Endometrial microvascular endothelial cells (primary cell): ENCODE measurements around the gene COL5A1. TPM values are rescaled to one million over a fixed set of nuclear protein-coding genes. Genes with fewer than 3 reads are reported as not detected.

Source experiments
- in situ Hi-C: cut with HindIII; loops from 2 replicates; pipeline ENCODE4 v1.10.0; 2017; ENCODE audit warnings: low sequenced_read_pairs, low pct_unique_long_range_greater_than_20kb; ENCODE audit errors: inconsistent ontology term
- total RNA-seq: library from RNA; depleted of rRNA; stranded (reverse); fragments of >200 nt; gene quantifications from one replicate; pipeline ENCODE4 v1.2.3, GENCODE V29; 2015; ENCODE audit errors: inconsistent ontology term

The COL5A1 gene
- total RNA-seq, 1 donor from 2014 or later, result 23.8 TPM

DNA sequence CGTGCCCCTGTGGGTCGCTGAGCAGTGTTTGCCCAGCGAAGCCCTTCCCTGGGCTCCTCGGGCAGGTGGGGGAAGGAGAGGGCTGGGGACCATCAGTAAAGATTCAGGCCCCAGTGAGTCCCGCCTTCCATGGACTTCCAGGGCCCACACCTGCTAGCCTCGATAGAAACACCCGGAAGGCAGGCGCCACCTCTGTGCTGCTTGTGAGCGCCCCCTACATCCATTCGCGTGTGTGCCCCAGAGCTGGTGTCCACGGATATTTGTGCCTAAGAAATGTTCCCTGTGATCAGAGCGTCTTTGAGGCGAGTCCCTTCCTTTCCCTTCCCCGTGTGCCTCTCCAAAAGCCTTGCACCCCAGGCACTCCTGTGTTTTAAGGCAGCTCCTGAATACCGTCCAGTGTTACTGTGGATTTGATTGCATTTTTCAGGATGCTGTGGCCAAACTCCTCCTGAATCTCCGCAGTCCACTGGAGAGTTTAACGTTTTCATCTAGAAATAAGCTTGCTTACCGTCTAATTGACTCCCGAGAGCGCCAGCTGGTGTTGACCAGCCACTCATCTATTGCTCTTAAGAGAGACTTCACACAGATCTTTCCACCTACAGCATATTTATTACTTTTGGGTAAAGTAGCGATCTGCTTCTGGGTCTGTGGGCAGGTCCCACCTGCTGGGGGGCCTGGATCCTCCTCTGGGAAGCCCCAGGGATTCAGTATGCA is 101.4 kb downstream of the COL5A1 start:
- in situ Hi-C loops, result no loop called here

DNA sequence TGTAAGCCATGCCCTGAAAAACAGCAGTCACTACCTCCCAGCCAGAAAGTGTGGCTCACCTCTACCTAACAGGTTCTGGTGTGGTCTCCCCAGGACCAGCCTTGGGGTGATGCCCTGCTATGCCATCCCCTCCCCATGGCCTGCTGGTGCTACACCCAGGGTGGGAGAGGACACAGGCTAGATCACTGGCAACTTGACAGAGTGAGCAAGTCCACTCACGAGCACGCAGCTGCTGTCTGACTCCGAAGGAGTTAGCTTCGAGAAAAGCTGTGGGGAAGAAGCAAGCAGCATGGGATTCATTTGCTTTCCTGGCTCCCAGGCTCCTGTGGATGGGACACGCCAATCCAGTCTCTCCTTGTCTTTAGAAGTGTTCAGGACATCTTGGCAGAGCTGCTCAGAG is 102.2 kb downstream of the COL5A1 start:
- in situ Hi-C loops, result no loop called here

DNA sequence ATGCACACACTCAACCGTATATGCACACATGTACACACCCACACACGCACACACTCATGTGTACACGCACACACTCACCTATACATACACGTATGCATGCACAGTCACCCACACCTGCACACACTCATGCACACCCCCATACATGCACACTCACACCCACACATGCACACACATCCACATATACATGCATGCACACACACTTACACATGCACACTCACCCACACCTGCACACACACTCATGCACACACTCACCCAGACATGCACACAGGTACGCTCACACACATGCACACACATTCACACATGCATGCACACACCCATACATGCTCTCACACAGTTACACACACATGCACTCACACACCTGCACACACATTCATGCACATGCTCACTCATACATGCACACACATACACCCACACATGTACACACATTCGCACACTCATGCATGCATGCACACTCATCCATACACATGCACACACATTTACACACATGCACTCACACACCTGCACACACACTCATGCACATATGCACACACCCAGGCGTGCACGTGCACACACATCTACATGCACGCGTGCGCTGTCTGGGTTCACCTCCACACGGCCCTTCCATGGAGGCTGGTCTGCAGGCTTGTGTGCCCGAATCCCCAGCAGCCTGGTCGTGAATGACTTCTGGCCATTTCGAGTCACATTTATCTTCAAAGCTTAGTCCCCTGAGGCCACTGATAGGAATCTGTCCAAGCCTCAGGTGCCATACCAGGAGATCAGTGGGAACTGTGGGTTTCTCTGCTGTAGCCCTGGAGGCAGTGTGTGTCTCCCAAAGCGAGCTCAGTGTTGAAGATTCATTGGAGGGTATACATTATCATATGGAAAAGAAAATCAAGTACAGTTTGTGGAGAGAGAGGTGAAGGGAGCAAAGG is 103.0 kb downstream of the COL5A1 start:
- in situ Hi-C loops, result no loop called here

DNA sequence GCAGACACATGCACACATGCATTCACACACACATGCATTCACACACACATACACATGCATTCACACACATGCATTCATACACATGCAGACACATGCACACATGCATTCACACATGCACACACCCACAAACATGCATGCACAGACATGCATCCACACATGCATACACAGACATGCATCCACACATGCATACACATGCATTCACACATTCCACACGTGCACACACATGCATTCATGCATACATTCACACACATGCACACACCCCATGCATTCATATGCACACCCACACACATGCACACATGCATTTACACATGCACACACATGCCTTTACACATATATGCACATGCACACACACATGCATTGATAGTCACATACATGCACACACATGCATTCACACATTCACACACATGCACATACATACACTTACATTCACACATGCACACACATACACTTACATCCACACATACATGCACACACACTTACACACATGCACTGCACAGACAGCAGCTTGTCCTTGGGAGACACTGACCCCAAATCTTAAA is 106.4 kb downstream of the COL5A1 start:
- in situ Hi-C loops, result no loop called here

DNA sequence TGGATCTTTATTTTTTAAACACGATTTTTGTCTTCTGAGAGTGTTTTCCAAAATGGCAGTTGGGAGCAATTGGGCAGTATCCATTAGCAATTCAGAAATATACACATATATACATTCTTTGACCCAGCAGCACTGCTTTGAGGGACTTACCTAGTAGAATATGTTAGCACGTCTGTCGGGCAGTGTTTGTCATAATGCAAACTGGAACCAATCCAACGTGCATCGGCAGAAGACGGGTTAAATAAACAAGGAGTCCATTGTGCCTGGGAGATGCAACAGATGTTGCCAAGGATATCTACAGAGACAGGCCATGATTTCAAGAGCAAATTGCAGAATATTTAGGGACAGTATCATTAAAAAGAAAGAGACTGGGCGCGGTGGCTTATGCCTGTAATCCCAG is 107.0 kb downstream of the COL5A1 start:
- in situ Hi-C loops, result no loop called here

DNA sequence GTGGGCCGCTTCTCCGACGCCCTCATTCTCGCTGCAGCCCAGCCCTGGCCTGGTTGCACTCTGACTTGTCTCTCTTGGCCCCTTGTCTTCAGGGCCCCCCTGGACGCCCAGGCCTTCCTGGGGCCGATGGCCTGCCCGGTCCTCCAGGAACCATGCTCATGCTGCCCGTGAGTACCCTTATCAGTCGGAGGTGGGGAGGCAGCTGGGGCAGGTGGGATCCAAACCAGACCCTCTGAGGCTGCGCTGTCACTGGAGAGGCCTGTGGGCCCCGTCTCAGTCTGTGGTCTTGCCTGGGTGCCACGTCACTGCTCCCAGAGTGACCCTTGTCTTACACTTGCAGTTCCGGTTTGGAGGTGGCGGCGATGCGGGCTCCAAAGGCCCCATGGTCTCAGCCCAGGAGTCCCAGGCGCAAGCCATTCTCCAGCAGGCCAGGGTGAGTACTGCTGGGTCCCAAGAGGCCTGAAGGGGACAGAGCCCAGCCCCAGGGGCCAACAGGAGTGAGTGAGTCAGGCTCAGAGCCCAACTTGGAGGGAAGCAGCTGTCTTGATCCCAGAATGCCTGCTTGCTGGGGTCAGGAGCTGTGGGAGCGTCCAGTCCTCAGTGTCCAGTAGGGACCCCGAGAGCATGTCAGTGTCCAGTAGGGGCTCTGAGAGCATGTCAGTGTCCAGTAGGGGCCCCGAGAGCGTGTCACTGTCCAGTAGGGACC is 109.0 kb downstream of the COL5A1 start:
- in situ Hi-C loops, result no loop called here

DNA sequence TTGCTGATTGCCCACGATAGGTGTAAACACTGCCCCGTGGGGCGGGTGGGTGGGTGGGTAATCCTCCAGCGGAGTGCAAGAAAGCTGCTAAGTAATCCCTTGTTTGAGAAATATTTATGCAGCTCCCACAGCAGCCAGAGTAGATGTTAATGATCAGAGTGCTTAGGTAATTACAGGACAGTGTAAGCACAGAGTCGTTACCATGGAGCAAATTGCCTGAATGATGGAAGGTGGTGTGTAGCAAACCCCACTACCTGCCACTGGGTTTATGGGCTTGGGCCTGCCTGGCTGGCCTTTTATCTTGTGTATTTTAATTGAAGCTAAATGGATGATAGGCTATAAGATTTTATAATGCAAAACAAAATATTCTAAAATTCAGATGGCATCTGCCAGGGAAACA is 110.0 kb downstream of the COL5A1 start:
- in situ Hi-C loops, result no loop called here

DNA sequence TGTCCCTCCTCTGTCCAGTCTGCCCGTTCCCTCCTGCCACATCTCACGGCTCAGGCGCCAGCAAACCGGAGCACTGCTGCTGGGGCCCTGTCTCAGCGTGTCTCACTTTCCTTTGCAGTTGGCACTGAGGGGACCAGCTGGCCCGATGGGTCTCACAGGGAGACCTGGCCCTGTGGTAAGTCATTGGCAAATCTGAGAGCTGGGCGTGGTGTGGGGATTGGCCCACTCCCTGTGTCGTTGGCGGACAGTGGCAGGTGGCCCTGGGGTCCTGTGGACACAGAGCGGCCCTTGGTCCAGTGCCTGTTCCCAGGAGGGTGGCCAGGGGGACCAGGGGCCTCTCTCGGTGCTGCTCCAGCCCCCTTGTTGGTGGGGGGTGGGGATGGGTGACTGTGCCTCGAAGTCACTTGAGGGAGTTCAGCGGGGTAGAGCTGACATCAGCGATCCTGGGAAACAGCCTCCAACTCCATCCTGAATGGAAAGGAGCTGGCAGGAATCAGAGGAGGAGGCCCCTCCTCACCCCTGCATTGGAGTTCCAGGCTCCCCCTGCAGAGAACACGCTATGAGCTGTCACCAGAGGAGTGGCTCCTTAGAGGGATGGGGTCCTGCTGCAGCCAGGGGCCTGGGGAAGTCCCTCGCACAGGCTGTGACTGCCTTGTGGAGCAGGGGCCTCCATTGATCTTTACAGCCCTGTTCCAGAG is 111.0 kb downstream of the COL5A1 start:
- in situ Hi-C loops, result no loop called here

DNA sequence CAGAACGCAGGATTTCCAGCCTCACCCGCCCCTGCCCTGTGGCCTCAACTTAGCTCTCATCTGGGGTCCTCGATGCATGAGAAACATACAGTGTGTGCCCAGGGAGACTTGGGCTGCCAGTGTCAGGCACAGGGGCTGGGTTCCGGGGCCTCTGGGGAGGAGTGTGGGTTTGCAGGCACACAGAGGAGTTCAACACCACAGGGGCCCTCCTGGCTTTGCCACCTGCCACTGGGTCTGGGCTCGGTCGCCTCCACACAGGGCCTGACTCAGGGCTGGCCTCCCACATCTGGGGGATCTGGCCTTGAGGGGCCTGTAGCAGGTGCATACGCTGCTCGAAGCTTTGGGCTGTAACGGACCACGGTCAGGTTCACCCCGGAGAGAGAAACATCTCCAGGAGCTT is 111.6 kb downstream of the COL5A1 start:
- in situ Hi-C loops, result no loop called here

DNA sequence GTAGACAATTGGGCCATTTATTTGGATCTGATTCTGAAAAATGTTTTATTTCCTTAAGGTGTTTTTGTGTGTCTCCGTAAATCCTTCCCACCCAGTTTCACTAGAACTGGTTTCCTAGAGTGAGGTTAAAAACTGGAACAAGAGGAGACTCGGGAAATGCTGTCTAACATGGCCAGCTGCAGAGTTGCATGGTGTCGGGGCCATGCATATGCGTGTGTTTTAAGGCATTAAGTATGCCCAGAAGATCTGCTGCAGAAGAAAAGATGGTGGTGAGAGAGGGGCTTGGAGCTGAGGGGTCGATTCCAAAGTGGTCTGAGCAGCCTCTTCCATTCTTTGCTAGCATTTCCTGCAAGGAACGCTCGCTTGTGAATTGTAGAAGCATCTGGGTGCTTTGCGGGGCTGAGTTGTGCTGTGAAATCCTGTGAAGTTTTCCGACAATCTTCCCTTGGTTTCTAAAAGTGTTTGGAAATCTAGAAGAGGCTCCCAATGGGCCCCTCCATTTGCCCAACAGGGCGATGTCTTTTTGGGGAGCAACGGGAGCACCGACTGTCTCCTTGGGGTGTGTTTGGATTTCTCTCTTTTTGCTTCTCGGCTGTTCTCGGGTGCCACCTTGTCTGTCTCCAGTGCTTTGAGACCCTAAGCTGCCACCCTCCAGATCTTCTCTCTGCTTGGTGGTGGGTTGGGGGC is 113.8 kb downstream of the COL5A1 start:
- in situ Hi-C loops, result no loop called here

DNA sequence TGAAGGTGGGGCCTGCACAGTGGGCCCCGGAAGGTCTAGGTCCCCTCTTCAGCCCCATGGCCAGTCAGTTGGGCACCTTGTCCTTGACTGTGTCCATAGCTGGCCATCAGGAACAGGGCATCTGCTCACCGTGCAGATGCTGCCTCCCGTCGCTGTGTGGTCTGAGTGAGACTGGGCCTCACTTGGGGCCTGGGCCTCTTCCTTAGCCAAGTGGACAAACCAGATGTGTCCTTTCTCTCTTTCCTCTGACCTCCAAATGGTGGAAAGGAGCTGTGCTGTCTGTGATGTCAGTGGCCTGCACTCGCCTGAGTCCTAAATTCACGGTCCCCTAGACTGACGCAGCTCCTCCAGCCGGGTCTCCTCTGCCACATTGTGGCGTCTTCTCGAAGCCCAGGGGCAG is 114.5 kb downstream of the COL5A1 start:
- in situ Hi-C loops, result no loop called here

DNA sequence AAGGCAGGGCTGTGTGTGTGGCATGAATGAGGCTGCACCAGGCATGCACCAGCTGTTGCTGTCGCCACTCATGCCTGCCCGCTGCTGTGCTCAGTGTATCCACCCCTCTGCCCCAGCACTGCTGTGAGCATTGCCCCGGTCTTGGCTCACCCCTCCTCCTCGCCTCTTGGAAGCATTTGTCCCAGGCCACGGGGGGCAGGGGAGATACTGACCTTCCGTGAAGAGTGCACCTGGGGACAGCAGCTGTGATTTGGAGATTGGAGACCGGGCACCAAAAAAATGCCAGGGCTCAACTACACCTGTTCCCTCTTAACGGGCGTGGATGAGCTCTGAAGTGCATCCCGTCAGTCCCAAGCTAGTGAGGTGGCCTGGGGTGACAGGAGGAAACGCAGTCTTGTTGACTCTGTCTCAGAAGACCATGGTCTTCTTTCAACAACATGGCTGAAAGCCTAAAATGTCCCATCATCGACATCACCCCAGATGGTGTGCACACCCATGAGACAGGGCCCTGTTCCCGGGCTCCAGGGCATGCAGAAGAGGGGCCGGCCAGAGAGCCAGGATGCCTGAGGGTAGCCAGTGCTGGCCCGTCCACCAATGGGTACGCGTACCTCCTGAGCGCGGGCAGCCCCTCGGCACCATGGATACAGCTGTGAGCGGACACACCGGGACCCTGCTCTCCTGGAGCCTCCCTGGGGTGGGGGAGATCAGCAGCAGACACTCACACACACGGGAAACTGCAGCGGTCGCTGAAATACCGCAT is 115.8 kb downstream of the COL5A1 start:
- in situ Hi-C loops, result no loop called here

DNA sequence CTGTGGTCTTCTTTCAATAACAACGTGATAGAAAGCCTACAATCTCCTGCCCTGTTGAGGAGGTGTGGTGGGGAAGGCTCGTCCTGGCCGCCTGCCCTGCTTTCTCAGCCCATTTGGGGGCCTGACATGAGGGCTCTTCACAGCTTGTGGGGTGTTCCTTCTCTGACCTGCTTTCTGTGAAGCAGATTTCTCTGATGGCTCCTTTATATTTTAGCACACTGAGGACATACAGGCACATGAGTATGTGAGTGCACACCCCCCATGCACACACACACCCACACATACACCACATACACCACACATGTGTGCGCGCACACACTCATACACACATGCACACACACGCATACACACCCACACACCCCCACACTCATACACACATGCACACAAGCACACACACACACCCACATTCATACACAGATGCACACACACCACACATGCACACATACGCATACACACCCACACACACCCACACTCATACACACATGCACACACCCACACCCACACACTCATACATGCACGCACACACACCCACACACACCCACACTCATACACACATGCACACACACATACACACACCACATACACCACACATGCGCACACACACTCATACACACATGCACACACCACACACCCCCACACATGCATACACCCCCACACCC is 117.5 kb downstream of the COL5A1 start:
- in situ Hi-C loops, result no loop called here

DNA sequence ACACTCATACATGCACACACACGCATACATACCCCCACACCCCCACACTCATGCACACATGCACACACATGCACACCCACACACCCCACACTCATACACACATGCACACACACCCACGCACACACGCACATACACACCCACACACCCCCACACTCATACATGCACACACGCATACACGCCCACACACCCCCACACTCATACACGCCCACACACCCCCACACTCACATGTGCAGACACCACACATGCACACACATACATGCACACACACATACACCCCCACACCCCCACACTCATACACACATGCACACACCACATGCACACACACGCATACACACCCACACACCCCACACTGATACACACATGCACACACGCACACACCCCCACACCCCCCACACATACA is 118.3 kb downstream of the COL5A1 start:
- in situ Hi-C loops, result no loop called here

DNA sequence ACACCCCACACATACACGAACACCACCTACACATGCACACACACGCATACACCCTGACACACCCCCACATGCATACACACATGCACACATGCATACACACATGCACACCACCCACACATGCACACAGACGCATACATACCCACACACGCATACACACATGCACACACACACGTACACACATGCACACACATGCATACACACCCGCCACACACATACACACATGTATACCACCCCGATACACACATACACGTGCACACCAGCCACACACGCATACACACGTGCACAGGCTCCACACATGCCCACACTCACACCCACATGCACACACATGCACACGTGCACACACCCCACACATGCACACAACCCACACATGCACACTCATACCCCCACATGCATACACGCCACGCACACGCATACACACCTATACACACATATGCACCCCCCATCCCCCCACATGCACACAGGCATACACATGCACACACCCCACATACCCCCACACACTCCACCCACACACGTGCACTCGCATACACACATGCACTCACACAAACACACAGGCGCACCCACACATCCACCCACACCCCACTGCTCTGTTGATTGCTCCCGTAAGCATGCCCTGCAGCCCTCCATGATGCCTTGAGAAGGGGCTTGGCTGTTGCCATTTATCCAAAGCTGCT is 119.3 kb downstream of the COL5A1 start:
- in situ Hi-C loops, result no loop called here

DNA sequence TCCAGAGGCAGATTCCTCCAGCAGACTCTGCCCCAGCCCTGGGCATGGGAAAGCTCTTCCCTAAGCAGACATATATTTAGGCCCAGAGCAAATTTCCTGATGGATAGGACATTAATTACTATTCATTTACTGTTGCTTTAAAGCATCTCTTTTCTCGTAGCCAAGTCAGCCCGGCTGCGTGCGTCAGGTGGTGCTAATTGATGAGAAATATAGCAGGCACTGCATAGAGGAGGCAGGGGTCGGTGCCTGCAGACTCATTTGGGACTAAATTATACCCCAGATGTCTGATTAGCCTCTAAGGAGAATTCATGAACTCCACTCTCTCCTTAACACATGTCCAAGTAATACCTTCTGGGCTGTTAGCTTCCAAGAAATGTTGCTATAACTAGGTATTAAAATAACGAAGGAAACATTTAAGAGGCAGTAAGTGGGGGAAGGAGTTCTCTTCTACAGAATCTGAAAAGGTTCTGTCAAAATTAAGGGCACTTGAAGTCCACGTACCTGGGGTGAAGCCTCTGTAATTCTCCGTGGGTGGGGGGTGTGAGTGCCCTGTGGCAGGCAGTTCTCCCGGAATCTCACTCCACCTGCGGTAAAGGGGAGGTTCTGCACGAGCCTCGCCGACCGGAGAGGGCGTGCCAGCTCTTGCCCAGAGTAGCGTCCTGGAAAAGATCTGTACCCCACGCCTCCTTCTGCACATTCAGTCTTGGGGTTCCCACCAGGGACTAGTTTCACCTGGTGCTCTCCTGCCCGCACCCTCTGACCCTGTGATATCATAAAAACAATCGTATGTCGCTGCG is 123.1 kb downstream of the COL5A1 start:
- in situ Hi-C loops, result no loop called here
